ENCODE results near the gene USP47.

GRCh38 chr11:11944444-11944843 lies 102.7 kb downstream of the USP47 start:
- TF ChIP-seq POLR2A (IDR thresholded peaks at IDR 0.05; ENCODE audit: low read depth, low read length) (no peak), POLR2AphosphoS5 (IDR thresholded peaks at IDR 0.05; ENCODE audit: low read depth, low read length) (no peak), TAF1 (IDR thresholded peaks at IDR 0.05; ENCODE audit: low read depth, low read length) (no peak), POU2F2 (IDR thresholded peaks at IDR 0.05; ENCODE audit: low read depth, low read length) (no peak)

All from GM12891 (cell line).